ENCODE data around the gene DNHD1. TPM values are rescaled to one million over a fixed set of nuclear protein-coding genes. Genes with fewer than 3 reads are reported as not detected.

DNHD1 gene
- total and polyA plus RNA-seq, 5 experiments from 2014 or later, result 1.0 to 62.8 (median 1.9) TPM

GRCh38 chr11:6541356-6541755 is 44.3 kb downstream of the DNHD1 start:
- peaks cover 0 to 11% (median 4%) of the 10 kb centered on the region in 4 donors for H3K4me1 Mint-ChIP-seq
- H3K4me3 Mint-ChIP-seq, result no peak overlapping the region
- no peaks in the 10 kb centered on the region for H3K27me3 Mint-ChIP-seq
- DNase-seq, result no peak
- POLR2A ChIA-PET, result interaction anchor here (0.8 to 1.2 kb wide), 2 partner anchors 9 to 68 kb away, joined by 3 read pairs; no protein-coding TSS in a partner anchor
- peaks cover 0 to 21% (median 0%) of the 10 kb centered on the region in 3 donors for H3K36me3 Mint-ChIP-seq
- no peak overlapping the region for H3K27ac Mint-ChIP-seq
- no peak for ATAC-seq
- no peaks in the 10 kb centered on the region for H3K9me3 Mint-ChIP-seq

- H3K27ac Mint-ChIP-seq, result peak overlapping the region in 3 of 10 donors; percentile 0 to 17 (median 2)
- no peak for DNase-seq
- POLR2A ChIA-PET, result interaction anchor here (1.3 kb wide), 1 partner anchor 159 kb away, joined by 3 read pairs; no protein-coding TSS in a partner anchor
- no peak overlapping the region for H3K4me3 Mint-ChIP-seq
- no peaks in the 10 kb centered on the region for H3K27me3 Mint-ChIP-seq
- H3K36me3 Mint-ChIP-seq, result peaks cover 0 to 25% (median 8%) of the 10 kb centered on the region in 3 donors
- H3K4me1 Mint-ChIP-seq, result peaks cover 0 to 11% (median 4%) of the 10 kb centered on the region in 4 donors
- ATAC-seq, result no peak
- no peaks in the 10 kb centered on the region for H3K9me3 Mint-ChIP-seq
Observed at GRCh38 chr11:6542727-6543126, 45.6 kb downstream of the DNHD1 start.

- Mint-ChIP-seq H3K9me3 (no peaks in the 10 kb centered on the region), H3K4me1 (peaks cover 0 to 9% (median 4%) of the 10 kb centered on the region in 4 donors), H3K27me3 (no peaks in the 10 kb centered on the region), H3K27ac (peak overlapping the region in 2 of 10 donors; percentile 23 to 36), H3K36me3 (peaks cover 0 to 31% (median 8%) of the 10 kb centered on the region in 3 donors), H3K4me3 (no peak overlapping the region)
- DNase-seq, result no peak
- POLR2A ChIA-PET, result no interaction called here
- ATAC-seq, result no peak
Observed at GRCh38 chr11:6544921-6545850, 48.1 kb downstream of the DNHD1 start.

GRCh38 chr11:6545917-6546605 is 49.0 kb downstream of the DNHD1 start:
- ATAC-seq (no peak), DNase-seq (no peak)
- peaks cover 0 to 31% (median 8%) of the 10 kb centered on the region in 3 donors for H3K36me3 Mint-ChIP-seq
- H3K27ac Mint-ChIP-seq, result no peak overlapping the region
- H3K4me3 Mint-ChIP-seq, result no peak overlapping the region
- H3K27me3 Mint-ChIP-seq, result no peaks in the 10 kb centered on the region
- H3K9me3 Mint-ChIP-seq, result no peaks in the 10 kb centered on the region
- POLR2A ChIA-PET, result no interaction called here
- H3K4me1 Mint-ChIP-seq, result peaks cover 0 to 9% (median 3%) of the 10 kb centered on the region in 4 donors

DNA sequence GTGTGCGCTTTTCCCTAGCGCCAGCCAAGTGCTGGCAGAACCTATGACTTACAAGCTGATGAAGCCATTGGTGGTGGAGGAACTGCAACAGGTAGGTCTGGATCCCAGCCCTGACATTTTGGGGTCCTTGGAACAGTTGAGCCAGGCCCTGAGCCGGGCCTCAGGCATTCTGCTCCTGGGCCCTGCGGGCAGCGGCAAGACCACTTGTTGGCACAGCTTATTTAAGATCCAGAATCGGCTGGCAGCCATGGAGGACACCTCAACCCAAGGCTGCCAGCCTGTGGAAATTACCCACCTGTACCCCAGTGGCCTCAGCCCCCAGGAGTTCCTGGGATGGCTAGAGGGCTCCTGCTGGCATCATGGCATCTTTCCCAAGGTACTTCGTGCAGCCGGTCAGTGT is 49.7 kb downstream of the DNHD1 start:
- no peak for ATAC-seq
- no peak for DNase-seq
- Mint-ChIP-seq H3K36me3 (peaks cover 0 to 31% (median 8%) of the 10 kb centered on the region in 3 donors), H3K9me3 (no peaks in the 10 kb centered on the region), H3K27ac (no peak overlapping the region), H3K4me3 (no peak overlapping the region), H3K27me3 (no peaks in the 10 kb centered on the region), H3K4me1 (peaks cover 0 to 9% (median 3%) of the 10 kb centered on the region in 4 donors)
- POLR2A ChIA-PET, result no interaction called here

DNA sequence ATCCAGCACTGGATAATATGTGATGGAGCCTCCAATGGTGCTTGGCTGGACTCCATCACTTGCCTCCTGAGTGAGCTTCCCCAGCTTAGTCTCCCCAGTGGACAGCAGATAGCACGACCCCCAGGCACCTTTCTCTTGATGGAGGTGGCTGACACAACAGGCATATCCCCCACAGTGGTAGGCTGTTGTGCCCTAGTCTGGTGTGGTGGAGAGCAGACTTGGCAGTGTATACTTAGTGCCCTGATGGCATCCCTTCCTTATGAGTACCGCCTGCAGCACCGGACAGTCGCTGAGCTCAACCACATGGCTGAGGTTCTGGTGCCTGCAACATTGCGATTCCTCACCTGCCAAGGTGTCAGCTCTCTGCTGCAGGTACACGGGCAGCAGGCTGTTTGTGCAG is 50.1 kb downstream of the DNHD1 start:
- Mint-ChIP-seq H3K4me3 (no peak overlapping the region), H3K4me1 (peaks cover 0 to 9% (median 3%) of the 10 kb centered on the region in 4 donors), H3K27me3 (no peaks in the 10 kb centered on the region), H3K9me3 (no peaks in the 10 kb centered on the region), H3K36me3 (peaks cover 0 to 31% (median 8%) of the 10 kb centered on the region in 3 donors), H3K27ac (peak overlapping the region in 1 of 10 donors; percentile 40)
- POLR2A ChIA-PET, result no interaction called here
- ATAC-seq (no peak), DNase-seq (no peak)

DNA sequence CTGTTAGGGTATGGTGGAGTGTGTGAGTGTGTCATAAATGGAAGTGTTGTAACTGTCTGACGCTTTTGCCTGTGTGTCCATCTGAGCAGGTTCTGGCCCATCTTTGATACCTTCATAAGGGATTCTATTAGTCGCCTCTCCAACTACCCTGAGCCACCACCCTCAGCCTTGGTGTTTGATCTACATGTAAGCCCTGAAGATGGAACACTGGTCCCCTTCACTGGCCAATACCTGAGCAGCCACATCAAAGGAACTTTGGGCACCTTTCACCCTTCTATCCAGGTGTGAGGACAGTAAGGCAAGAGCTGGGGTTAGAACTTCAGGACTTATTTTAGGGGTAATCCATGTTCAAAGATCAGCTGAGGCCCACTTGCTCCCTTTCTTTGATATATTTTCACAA is 51.0 kb downstream of the DNHD1 start:
- ATAC-seq (no peak), DNase-seq (no peak)
- Mint-ChIP-seq H3K27me3 (no peaks in the 10 kb centered on the region), H3K4me1 (peaks cover 0 to under 1% (median under 1%) of the 10 kb centered on the region in 4 donors), H3K4me3 (no peak overlapping the region), H3K36me3 (peaks cover 0 to 25% (median 8%) of the 10 kb centered on the region in 3 donors), H3K27ac (peak overlapping the region in 2 of 10 donors; percentile 41 to 56), H3K9me3 (no peaks in the 10 kb centered on the region)
- POLR2A ChIA-PET, result no interaction called here

- no peaks in the 10 kb centered on the region for H3K27me3 Mint-ChIP-seq
- POLR2A ChIA-PET, result no interaction called here
- H3K27ac Mint-ChIP-seq, result peak overlapping the region in 1 of 10 donors; percentile 41
- no peaks in the 10 kb centered on the region for H3K9me3 Mint-ChIP-seq
- no peaks in the 10 kb centered on the region for H3K4me1 Mint-ChIP-seq
- ATAC-seq, result no peak
- no peak for DNase-seq
- peaks cover 0 to 24% (median 8%) of the 10 kb centered on the region in 3 donors for H3K36me3 Mint-ChIP-seq
- no peak overlapping the region for H3K4me3 Mint-ChIP-seq
Observed at GRCh38 chr11:6548641-6549040, 51.6 kb downstream of the DNHD1 start.

DNA sequence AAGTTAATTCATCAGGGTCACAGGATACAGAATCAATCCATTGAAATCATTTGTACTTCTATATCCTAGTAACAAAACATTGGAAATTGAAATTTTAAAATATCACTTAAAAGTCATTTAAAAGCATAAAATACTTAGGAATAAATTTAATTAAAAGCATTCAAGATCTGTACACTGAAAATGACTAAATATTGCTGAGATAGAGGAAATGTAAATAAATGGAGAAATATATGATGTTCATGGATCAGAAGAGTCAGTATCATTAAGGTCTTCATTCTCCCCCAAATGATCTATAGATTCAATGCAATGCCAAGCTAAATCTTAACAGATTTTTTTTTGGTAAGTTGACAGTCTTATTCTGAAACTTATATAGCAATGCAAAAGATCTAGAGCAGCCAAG is 56.6 kb downstream of the DNHD1 start:
- Mint-ChIP-seq H3K27me3 (no peaks in the 10 kb centered on the region), H3K9me3 (no peaks in the 10 kb centered on the region), H3K4me1 (peaks cover 0 to 4% (median 1%) of the 10 kb centered on the region in 4 donors), H3K36me3 (peaks cover 0 to 5% (median 4%) of the 10 kb centered on the region in 3 donors), H3K4me3 (no peak overlapping the region), H3K27ac (no peak overlapping the region)
- DNase-seq (no peak), ATAC-seq (no peak)
- POLR2A ChIA-PET, result no interaction called here

DNA sequence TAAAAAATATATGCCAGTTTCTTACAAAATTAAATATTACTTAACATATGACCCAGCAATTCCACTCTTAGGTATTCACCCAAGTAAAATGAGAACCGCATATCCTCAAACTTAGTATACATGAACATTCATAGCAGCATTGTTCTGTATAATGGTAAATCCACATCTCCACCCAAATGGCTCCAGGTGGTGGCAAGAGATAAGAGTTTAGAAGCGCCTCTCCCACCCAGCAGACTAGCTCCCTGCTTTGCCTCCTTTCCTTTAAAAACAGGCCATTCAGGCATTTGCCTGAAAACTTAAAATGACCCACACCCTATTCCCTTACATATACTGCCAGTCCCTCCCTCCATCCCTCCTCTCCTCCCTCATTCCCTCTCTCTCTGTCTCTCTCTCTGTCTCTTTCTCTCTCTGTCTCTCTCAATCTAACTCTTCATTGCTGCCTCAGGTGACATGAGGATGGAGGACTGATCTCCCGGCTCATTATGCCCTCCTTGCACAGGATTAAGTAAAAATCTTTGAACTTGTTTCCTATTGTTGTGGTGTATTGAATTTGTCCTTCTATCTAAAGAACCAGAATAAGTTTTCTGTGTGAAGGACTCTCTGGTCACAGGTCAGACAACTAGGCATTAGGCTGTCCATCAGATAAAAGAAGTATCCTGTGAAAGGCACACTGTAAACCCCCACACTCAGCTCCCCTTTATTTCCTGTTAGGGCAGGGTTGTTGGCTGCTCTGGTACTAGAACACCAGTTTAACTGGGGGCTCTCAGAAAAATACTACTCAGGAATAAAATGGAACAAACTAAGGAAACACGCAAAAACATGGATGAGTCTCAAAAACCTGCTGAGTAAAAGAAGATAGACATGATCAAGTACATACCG is 58.0 kb downstream of the DNHD1 start:
- DNase-seq (no peak), ATAC-seq (no peak)
- Mint-ChIP-seq H3K4me3 (no peak overlapping the region), H3K4me1 (peaks cover 0 to 4% (median 1%) of the 10 kb centered on the region in 4 donors), H3K36me3 (peaks cover 0 to 13% (median 9%) of the 10 kb centered on the region in 3 donors), H3K27me3 (no peaks in the 10 kb centered on the region), H3K9me3 (no peaks in the 10 kb centered on the region), H3K27ac (peak overlapping the region in 3 of 10 donors; percentile 25 to 72 (median 64))
- POLR2A ChIA-PET, result no interaction called here

GRCh38 chr11:6556139-6556949 is 59.3 kb downstream of the DNHD1 start:
- peak overlapping the region in 1 of 10 donors; percentile 52 for H3K27ac Mint-ChIP-seq
- DNase-seq, result no peak
- H3K9me3 Mint-ChIP-seq, result no peaks in the 10 kb centered on the region
- H3K4me3 Mint-ChIP-seq, result no peak overlapping the region
- H3K36me3 Mint-ChIP-seq, result peaks cover under 1 to 24% (median 9%) of the 10 kb centered on the region in 3 donors
- POLR2A ChIA-PET, result no interaction called here
- H3K4me1 Mint-ChIP-seq, result peaks cover 0 to 4% (median 1%) of the 10 kb centered on the region in 4 donors
- ATAC-seq, result no peak
- no peaks in the 10 kb centered on the region for H3K27me3 Mint-ChIP-seq

All from naive thymus-derived CD8-positive, alpha-beta T cell (primary cell).